Astrocyte of the cerebellum (primary cell): Measurements from ENCODE around the gene EVC.
A peak's percentile ranks its signal among the peaks of the same experiment; 100 is the strongest.

Experiments used
- DNase-seq: peaks from one replicate; pipeline ENCODE4 v3.0.0-alpha.2; 2011; ENCODE audit warnings: low read depth
- H3K4me3 ChIP-seq: 2 replicates; pipeline ENCODE4 v1.5.1; 2011; ENCODE audit warnings: mild to moderate bottlenecking, low read depth, low read length, moderate library complexity
- CTCF ChIP-seq: IDR thresholded peaks from 2 replicates; pipeline ENCODE4 v1.5.1; 2012; ENCODE audit warnings: low read length, low read depth, moderate library complexity, mild to moderate bottlenecking; ENCODE audit errors: missing control alignments
- in situ Hi-C: cut with HindIII; loops from 2 replicates; pipeline ENCODE4 v1.10.0; 2017; ENCODE audit warnings: low sequenced_read_pairs

The EVC gene

GRCh38 chr4:5821665-5822358 is 110.8 kb downstream of the EVC start:
- TF ChIP-seq CTCF, result peak; percentile 64
- in situ Hi-C loops, result loop anchor here (25.0 kb wide), 1 partner anchor 810 kb away; the partner anchor contains the start of gene CYTL1
- no peak overlapping the region for H3K4me3 ChIP-seq
- DNase-seq, result no peak

GRCh38 chr4:5822619-5823018 is 111.6 kb downstream of the EVC start:
- TF ChIP-seq CTCF, result no peak
- in situ Hi-C loops, result loop anchor here (25.0 kb wide), 1 partner anchor 810 kb away; the partner anchor contains the start of gene CYTL1
- no peak overlapping the region for H3K4me3 ChIP-seq
- no peak for DNase-seq

GRCh38 chr4:5823542-5824211 is 112.7 kb downstream of the EVC start:
- DNase-seq, result no peak
- TF ChIP-seq CTCF, result no peak
- in situ Hi-C loops, result loop anchor here (25.0 kb wide), 1 partner anchor 811 kb away; the partner anchor contains the start of gene CYTL1
- H3K4me3 ChIP-seq, result no peak overlapping the region

GRCh38 chr4:5824227-5824626 is 113.2 kb downstream of the EVC start:
- no peak for DNase-seq
- no peak overlapping the region for H3K4me3 ChIP-seq
- TF ChIP-seq CTCF, result no peak
- in situ Hi-C loops, result loop anchor here (25.0 kb wide), 1 partner anchor 812 kb away; the partner anchor contains the start of gene CYTL1

GRCh38 chr4:5824635-5825034 is 113.6 kb downstream of the EVC start:
- in situ Hi-C loops, result loop anchor here (25.0 kb wide), 1 partner anchor 812 kb away; the partner anchor contains the start of gene CYTL1

More at GRCh38 chr4:5824635-5825034, 113.6 kb downstream of the EVC start:
- peak; percentile 77 for TF ChIP-seq CTCF
- H3K4me3 ChIP-seq, result no peak overlapping the region
- DNase-seq, result peak; percentile 5
